ENCODE data around the gene CECR2.
"Not testable (repeated sequence)": the region's sequence is repeated elsewhere in the genome, so short reads cannot be mapped to it uniquely, and the experiment has no call there.

CECR2 gene

GRCh38 chr22:17512960-17513359 is 143.7 kb downstream of the CECR2 start:
- no peak for DNase-seq (ENCODE audit: low read depth in 2 of 2)

- DNase-seq (ENCODE audit: low read depth in 2 of 2), result no peak
These were observed 144.4 kb downstream of the CECR2 start for GRCh38 chr22:17513612-17514011.

- DNase-seq (ENCODE audit: low read depth in 2 of 2), result no peak
These were observed 144.8 kb downstream of the CECR2 start for GRCh38 chr22:17514084-17514483.

- DNase-seq (ENCODE audit: low read depth in 2 of 2), result no peak
These were observed 149.1 kb downstream of the CECR2 start for GRCh38 chr22:17518406-17518805.

- DNase-seq (ENCODE audit: low read depth in 2 of 2), result not testable (repeated sequence)
These were observed 152.7 kb downstream of the CECR2 start for GRCh38 chr22:17521971-17522370.

- DNase-seq (ENCODE audit: low read depth in 2 of 2), result no peak
These were observed 154.7 kb downstream of the CECR2 start for GRCh38 chr22:17523925-17524324.

GRCh38 chr22:17536269-17536668 is 167.0 kb downstream of the CECR2 start:
- no peak for DNase-seq (ENCODE audit: low read depth in 2 of 2)

- DNase-seq (ENCODE audit: low read depth in 2 of 2), result no peak
These were observed 167.9 kb downstream of the CECR2 start for GRCh38 chr22:17537155-17537554.

GRCh38 chr22:17540481-17540880 is 171.2 kb downstream of the CECR2 start:
- no peak for DNase-seq (ENCODE audit: low read depth in 2 of 2)

GRCh38 chr22:17541476-17541875 is 172.2 kb downstream of the CECR2 start:
- no peak for DNase-seq (ENCODE audit: low read depth in 2 of 2)

- DNase-seq (ENCODE audit: low read depth in 2 of 2), result no peak
These were observed 173.2 kb downstream of the CECR2 start for GRCh38 chr22:17542452-17542851.

GRCh38 chr22:17548010-17548755 is 178.9 kb downstream of the CECR2 start:
- no peak for DNase-seq (ENCODE audit: low read depth in 2 of 2)

- DNase-seq (ENCODE audit: low read depth in 2 of 2), result no peak
These were observed 179.4 kb downstream of the CECR2 start for GRCh38 chr22:17548756-17549035.

- no peak for DNase-seq (ENCODE audit: low read depth in 2 of 2)
These were observed 179.9 kb downstream of the CECR2 start for GRCh38 chr22:17549183-17549582.

GRCh38 chr22:17549655-17550054 is 180.4 kb downstream of the CECR2 start:
- no peak for DNase-seq (ENCODE audit: low read depth in 2 of 2)

- no peak for DNase-seq (ENCODE audit: low read depth in 2 of 2)
These were observed 183.5 kb downstream of the CECR2 start for GRCh38 chr22:17552737-17553136.

GRCh38 chr22:17554814-17555213 is 185.6 kb downstream of the CECR2 start:
- DNase-seq (ENCODE audit: low read depth in 2 of 2), result no peak

GRCh38 chr22:17559188-17559587 is 189.9 kb downstream of the CECR2 start:
- DNase-seq (ENCODE audit: low read depth in 2 of 2), result no peak

GRCh38 chr22:17562906-17563870 is 193.9 kb downstream of the CECR2 start, which contains the start of gene SLC25A18:
TSS of gene SLC25A18 (plus strand) at chr22:17563498. CDS start at chr22:17579945, 16,447 bp downstream.
- no peak for DNase-seq (ENCODE audit: low read depth in 2 of 2)

- DNase-seq (ENCODE audit: low read depth in 2 of 2), result no peak
These were observed 194.7 kb downstream of the CECR2 start for GRCh38 chr22:17563936-17564391.

- DNase-seq (ENCODE audit: low read depth in 2 of 2), result not testable (repeated sequence)
These were observed 196.9 kb downstream of the CECR2 start for GRCh38 chr22:17566016-17566687.

GRCh38 chr22:17566776-17567175 is 197.5 kb downstream of the CECR2 start:
- no peak for DNase-seq (ENCODE audit: low read depth in 2 of 2)

Measured in stimulated activated CD4-positive, alpha-beta T cell treated with anti-CD3 and anti-CD28 coated beads, Interleukin-1b, Interleukin-23, amount 100 ng/mL, for 4 hours (primary cell).